Erythroblast (primary cell): ENCODE results near the gene CRTC3.

ENCODE experiments used
- GATA1 ChIP-seq: IDR thresholded peaks from 2 replicates; pipeline ENCODE4 v1.6.1; 2011; ENCODE audit warnings: low read depth, mild to moderate bottlenecking, control low read depth, low read length, moderate library complexity
- POLR2A ChIP-seq: IDR thresholded peaks from 2 replicates; pipeline ENCODE4 v1.6.1; 2011; ENCODE audit warnings: mild to moderate bottlenecking, low read length

DNA sequence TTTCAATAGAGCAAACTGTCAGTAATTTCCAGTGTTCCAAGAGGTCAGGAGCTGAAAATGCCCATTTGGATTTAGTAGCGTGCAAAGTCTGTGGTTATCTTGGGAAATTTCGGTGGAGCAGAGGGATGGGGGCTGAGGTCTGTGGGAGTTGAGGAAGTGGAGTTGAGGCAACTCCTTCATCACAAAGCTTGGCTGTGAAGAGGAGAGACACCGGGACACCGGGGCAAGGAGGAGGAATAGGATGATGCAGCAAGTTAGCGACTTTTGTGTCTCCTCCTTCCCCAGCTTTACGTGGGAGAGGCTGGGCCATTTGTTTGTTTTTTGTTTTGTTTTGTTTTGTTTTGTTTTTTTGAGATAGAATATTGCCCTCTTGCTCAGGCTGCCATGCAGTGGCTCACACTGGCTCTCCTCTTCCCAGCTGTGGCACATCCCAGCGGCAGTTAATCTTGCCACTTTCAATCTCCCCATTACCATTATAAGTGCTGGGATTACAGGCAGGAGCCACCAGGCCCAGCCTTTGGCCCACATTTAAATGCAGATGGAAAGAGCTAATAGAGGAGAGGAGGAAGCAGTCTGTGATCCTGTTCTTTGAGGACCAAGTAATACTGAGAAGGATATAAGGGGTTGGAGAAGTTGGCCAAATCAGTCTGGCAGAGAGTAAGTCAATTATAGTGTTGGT, 47.1 kb downstream of the CRTC3 start:
- TF ChIP-seq POLR2A: no peak
- TF ChIP-seq GATA1: no peak
